ENCODE measurements around the gene DDR2.

DNA sequence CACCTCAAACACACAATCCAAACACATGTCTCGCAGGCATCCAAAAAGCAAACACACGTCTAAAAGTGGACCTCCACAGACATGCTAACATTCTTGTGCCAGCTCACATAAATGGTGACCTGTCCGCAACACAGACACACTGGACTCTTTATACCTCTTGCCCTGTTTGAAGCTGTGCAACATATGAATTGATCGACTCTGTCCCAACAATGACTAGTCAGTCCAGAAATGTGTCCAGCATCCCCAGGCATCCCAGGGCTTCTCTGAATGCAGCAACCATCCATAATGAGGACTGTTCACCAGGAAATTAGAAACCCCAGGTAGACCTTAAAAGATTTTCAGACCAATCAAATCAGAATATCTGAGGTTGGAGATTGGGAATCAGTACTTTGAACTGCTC, 3.2 kb downstream of the DDR2 start:
- TF ChIP-seq, protein P1, sequence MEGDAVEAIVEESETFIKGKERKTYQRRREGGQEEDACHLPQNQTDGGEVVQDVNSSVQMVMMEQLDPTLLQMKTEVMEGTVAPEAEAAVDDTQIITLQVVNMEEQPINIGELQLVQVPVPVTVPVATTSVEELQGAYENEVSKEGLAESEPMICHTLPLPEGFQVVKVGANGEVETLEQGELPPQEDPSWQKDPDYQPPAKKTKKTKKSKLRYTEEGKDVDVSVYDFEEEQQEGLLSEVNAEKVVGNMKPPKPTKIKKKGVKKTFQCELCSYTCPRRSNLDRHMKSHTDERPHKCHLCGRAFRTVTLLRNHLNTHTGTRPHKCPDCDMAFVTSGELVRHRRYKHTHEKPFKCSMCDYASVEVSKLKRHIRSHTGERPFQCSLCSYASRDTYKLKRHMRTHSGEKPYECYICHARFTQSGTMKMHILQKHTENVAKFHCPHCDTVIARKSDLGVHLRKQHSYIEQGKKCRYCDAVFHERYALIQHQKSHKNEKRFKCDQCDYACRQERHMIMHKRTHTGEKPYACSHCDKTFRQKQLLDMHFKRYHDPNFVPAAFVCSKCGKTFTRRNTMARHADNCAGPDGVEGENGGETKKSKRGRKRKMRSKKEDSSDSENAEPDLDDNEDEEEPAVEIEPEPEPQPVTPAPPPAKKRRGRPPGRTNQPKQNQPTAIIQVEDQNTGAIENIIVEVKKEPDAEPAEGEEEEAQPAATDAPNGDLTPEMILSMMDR (IDR thresholded peaks at IDR 0.05): no peak
- no peak for TF ChIP-seq EZH2 (IDR thresholded peaks at IDR 0.05)
- no peak for TF ChIP-seq EZH2phosphoT487 (IDR thresholded peaks at IDR 0.05)
